Right lobe of liver (tissue), 6 donors: ENCODE results near the gene CTF1. TPM values are rescaled to one million over a fixed set of nuclear protein-coding genes. Genes with fewer than 3 reads are reported as not detected.

Experiments
- ATAC-seq, 4 donors: fragments of 200-7000 bp; cut with Tn5 transposase; one replicate each; pipeline ENCODE4 v1.9.1; 2020; ENCODE audit warnings: mild to moderate bottlenecking in 4 of 4, moderate library complexity in 4 of 4
- DNase-seq, 3 donors: peaks; one replicate each; pipeline ENCODE4 v3.0.0-alpha.2; 2020
- H3K27ac ChIP-seq, 3 donors: fragments of 200-600 bp; one replicate each; pipeline ENCODE4 v1.8.0; 2022
- H3K27me3 ChIP-seq, 2 donors: fragments of 200-600 bp; one replicate each; pipeline ENCODE4 v1.8.0; 2022
- H3K36me3 ChIP-seq, 4 donors: fragments of 200-600 bp; sonication (generic) in 1 of 4; one replicate each; pipeline versions ENCODE4 v1.5.1 to v1.8.0; 2017 to 2022; ENCODE audit warnings: control low read depth in 1 of 4
- H3K4me1 ChIP-seq, 4 donors: fragments of 200-600 bp; sonication (generic) in 1 of 4; one replicate each; pipeline versions ENCODE4 v1.5.1 to v1.8.0; 2017 to 2022; ENCODE audit warnings: control low read depth in 1 of 4
- H3K4me3 ChIP-seq, 3 donors: fragments of 200-600 bp; one replicate each; pipeline ENCODE4 v1.8.0; 2022
- H3K9me3 ChIP-seq, 4 donors: fragments of 200-600 bp; sonication (generic) in 1 of 4; one replicate each; pipeline versions ENCODE4 v1.5.1 to v1.8.0; 2017 to 2022; ENCODE audit warnings: control low read depth in 1 of 4
- CTCF ChIP-seq, 4 donors: fragments of 200-600 bp in 3 of 4; fragments of 450-650 bp in 1 of 4; IDR thresholded peaks; one replicate each; pipeline versions ENCODE4 v1.5.1 to v1.8.0; 2016 to 2022; ENCODE audit warnings: antibody characterized with exemption in 4 of 4, mild to moderate bottlenecking in 2 of 4
- POLR2A ChIP-seq: fragments of 450-650 bp; IDR thresholded peaks from one replicate; pipeline ENCODE4 v1.6.1; 2017; ENCODE audit warnings: antibody characterized with exemption, mild to moderate bottlenecking
- WGBS: methylation state at CpG from one replicate; pipeline ENCODE4 v1.1.6; 2018; ENCODE audit warnings: low coverage, low lambda C conversion rate; ENCODE audit not compliant: insufficient coverage; ENCODE audit errors: missing lambda C conversion rate; 5-methylcytosine and 5-hydroxymethylcytosine counted together
- intact Hi-C, 2 donors: fragments of 100-400 bp; cut with DNase I; formaldehyde crosslinking; loops; one replicate each; pipeline versions ENCODE4 v1.11.2 to v1.14.1; 2022
- total RNA-seq, 6 experiments: library from RNA; depleted of rRNA in 2 of 6; stranded (reverse); fragments of >200 nt in 2 of 6; fragmentation: NEBNext Ultra II Directional in 3 of 6; extraction: Animal tissue kit (Norgen Biotek cat#: 25700) in 3 of 6; gene quantifications; one replicate each; pipeline versions ENCODE4 v1.1.0 to v1.2.4, GENCODE V29; 2016 to 2023
- donor health status: DM: no; HTN: yes; CAD: no.
- donor health status: DM: no; HTN: no; CAD: no.
- donor health status: DM: no; HTN: no; CAD: no.
- donor health status: DM: no; HTN: yes; CAD: no.
- donor health status: DM: no; HTN: yes; CAD: no.

The CTF1 gene
- total RNA-seq, 6 experiments from 2014 or later, result 0.13 to 0.74 (median 0.43) TPM; not detected in 2

- Histone ChIP-seq H3K27ac (no peak overlapping the region), H3K4me1 (peaks cover 0 to 22% (median 10%) of the 10 kb centered on the region in 4 donors), H3K9me3 (no peaks in the 10 kb centered on the region), H3K4me3 (no peak overlapping the region), H3K27me3 (no peaks in the 10 kb centered on the region), H3K36me3 (no peaks in the 10 kb centered on the region)
- 91% methylated on average over 3 of the region's 3 CpGs for WGBS
- TF ChIP-seq CTCF (IDR thresholded peaks at IDR 0.05) (no peak), POLR2A (no peak)
- intact Hi-C loops, result no loop called here
- no peak for ATAC-seq
- DNase-seq, result no peak
These were observed 51.1 kb downstream of the CTF1 start for GRCh38 chr16:30947541-30947858.

GRCh38 chr16:30947859-30948666 lies 51.6 kb downstream of the CTF1 start:
- peak; percentile 79 to 92 (median 89) for DNase-seq
- WGBS, result 49% methylated on average over 10 of the region's 44 CpGs
- H3K27me3 ChIP-seq, result no peaks in the 10 kb centered on the region
- no peaks in the 10 kb centered on the region for H3K9me3 ChIP-seq
- H3K4me3 ChIP-seq, result peak overlapping the region; percentile 94 to 96 (median 95)
- H3K4me1 ChIP-seq, result peaks cover 0 to 28% (median 13%) of the 10 kb centered on the region in 4 donors
- intact Hi-C loops, result no loop called here
- no peaks in the 10 kb centered on the region for H3K36me3 ChIP-seq
- peak; percentile 35 to 62 (median 44) for ATAC-seq
- H3K27ac ChIP-seq, result peak overlapping the region; percentile 94 to 96 (median 96)
- TF ChIP-seq CTCF (IDR thresholded peaks at IDR 0.05), result no peak
- TF ChIP-seq POLR2A, result no peak

DNA sequence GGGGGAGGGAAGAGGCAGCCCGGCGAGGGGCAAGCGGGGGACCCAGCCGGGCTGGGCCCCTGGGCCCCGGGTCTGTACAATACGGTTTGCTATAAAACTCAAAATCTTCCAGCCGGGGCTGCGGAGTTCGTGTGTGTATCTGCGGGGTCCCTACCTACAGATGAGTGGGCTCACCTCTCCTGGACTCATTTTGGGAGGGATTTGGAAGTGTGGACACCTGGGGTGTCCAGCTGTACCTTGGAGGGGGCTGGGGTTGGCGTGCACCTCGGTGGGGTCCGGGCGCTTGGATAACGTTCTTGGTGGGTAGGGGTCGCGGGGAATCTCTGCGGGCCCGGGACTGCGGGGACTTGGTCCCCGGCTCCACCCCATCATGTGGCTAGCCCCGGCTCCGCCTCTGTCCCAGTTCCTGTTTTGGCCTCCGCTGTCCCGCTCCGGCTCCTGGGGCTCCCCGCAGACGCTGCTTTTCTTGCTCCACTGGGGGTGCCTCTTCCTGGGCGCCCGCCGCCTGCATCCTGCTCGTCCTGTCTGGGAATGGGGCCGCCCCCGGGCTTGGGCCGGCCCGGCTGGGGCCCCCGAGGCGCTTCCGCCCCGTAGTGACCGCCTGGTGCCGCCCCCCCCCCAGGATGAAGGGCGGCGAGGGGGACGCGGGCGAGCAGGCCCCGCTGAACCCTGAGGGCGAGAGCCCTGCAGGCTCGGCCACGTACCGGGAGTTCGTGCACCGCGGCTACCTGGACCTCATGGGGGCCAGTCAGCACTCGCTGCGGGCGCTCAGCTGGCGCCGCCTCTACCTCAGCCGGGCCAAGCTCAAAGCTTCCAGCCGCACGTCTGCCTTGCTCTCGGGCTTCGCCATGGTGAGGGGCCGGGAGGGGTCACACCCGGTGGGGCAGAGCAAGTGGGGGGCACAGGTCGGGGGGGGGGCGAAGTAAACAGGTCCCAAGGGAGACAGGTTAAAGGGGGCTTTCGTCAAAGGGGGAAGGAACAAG lies 52.5 kb downstream of the CTF1 start, which contains the start of gene ORAI3:
ORAI3 (plus strand) TSS at position 402 of the 983 bp plus-strand sequence; CDS start at position 624, 222 bp downstream.
- 1% methylated on average over 16 of the region's 70 CpGs for WGBS
- intact Hi-C loops, result no loop called here
- Histone ChIP-seq H3K4me3 (peak within 1 kb of the TSS; percentile 94 to 96 (median 95)), H3K27ac (peak within 1 kb of the TSS; percentile 94 to 96 (median 96)), H3K4me1 (peaks cover 0 to 37% (median 17%) of the 10 kb centered on the region in 4 donors), H3K9me3 (no peaks in the 10 kb centered on the region), H3K36me3 (no peaks in the 10 kb centered on the region), H3K27me3 (no peaks in the 10 kb centered on the region)
- DNase-seq (peak; percentile 89 to 92 (median 90)), ATAC-seq (peak; percentile 51 to 70 (median 62))
- TF ChIP-seq CTCF (IDR thresholded peaks at IDR 0.05), result no peak
- peak; percentile 89 for TF ChIP-seq POLR2A

GRCh38 chr16:30949650-30950515 lies 53.5 kb downstream of the CTF1 start:
- Histone ChIP-seq H3K36me3 (no peaks in the 10 kb centered on the region), H3K4me1 (peaks cover 0 to 46% (median 22%) of the 10 kb centered on the region in 4 donors), H3K4me3 (peak overlapping the region; percentile 94 to 96 (median 95)), H3K27ac (peak overlapping the region; percentile 94 to 96 (median 96)), H3K27me3 (no peaks in the 10 kb centered on the region), H3K9me3 (no peaks in the 10 kb centered on the region)
- TF ChIP-seq POLR2A (peak; percentile 93), CTCF (IDR thresholded peaks at IDR 0.05) (peak in 2 of 4 donors; percentile 25 to 27)
- 2% methylated on average over 18 of the region's 21 CpGs for WGBS
- DNase-seq (peak; percentile 94 to 98 (median 98)), ATAC-seq (peak; percentile 71 to 84 (median 74))
- intact Hi-C loops, result no loop called here
